DND-41 (cell line): ENCODE data around the gene ABTB1.

Experiments
- EZH2 ChIP-seq: IDR thresholded peaks from 3 replicates; pipeline ENCODE4 v1.6.1; 2012; ENCODE audit warnings: borderline replicate concordance, low read depth, mild to moderate bottlenecking, moderate library complexity, low read length, inconsistent platforms; ENCODE audit not compliant: severe bottlenecking
- TF ChIP-seq, protein P1 (sequence below): IDR thresholded peaks from 2 replicates; pipeline ENCODE4 v1.5.1; 2012; ENCODE audit warnings: borderline replicate concordance, low read length, moderate library complexity, mild to moderate bottlenecking; ENCODE audit not compliant: poor library complexity, severe bottlenecking; ENCODE audit errors: extremely low read depth

GRCh38 chr3:127728417-127729015, 55.8 kb downstream of the ABTB1 start:
- TF ChIP-seq, protein P1, sequence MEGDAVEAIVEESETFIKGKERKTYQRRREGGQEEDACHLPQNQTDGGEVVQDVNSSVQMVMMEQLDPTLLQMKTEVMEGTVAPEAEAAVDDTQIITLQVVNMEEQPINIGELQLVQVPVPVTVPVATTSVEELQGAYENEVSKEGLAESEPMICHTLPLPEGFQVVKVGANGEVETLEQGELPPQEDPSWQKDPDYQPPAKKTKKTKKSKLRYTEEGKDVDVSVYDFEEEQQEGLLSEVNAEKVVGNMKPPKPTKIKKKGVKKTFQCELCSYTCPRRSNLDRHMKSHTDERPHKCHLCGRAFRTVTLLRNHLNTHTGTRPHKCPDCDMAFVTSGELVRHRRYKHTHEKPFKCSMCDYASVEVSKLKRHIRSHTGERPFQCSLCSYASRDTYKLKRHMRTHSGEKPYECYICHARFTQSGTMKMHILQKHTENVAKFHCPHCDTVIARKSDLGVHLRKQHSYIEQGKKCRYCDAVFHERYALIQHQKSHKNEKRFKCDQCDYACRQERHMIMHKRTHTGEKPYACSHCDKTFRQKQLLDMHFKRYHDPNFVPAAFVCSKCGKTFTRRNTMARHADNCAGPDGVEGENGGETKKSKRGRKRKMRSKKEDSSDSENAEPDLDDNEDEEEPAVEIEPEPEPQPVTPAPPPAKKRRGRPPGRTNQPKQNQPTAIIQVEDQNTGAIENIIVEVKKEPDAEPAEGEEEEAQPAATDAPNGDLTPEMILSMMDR, result no peak
- TF ChIP-seq EZH2, result no peak
